NCI-H69 (cell line): Measurements from ENCODE around the gene VSIG10L.

Experiments
- DNase-seq: peaks from one replicate; lab custom pipeline; 2025; lab: John Stamatoyannopoulos, UW

Gene VSIG10L

DNA sequence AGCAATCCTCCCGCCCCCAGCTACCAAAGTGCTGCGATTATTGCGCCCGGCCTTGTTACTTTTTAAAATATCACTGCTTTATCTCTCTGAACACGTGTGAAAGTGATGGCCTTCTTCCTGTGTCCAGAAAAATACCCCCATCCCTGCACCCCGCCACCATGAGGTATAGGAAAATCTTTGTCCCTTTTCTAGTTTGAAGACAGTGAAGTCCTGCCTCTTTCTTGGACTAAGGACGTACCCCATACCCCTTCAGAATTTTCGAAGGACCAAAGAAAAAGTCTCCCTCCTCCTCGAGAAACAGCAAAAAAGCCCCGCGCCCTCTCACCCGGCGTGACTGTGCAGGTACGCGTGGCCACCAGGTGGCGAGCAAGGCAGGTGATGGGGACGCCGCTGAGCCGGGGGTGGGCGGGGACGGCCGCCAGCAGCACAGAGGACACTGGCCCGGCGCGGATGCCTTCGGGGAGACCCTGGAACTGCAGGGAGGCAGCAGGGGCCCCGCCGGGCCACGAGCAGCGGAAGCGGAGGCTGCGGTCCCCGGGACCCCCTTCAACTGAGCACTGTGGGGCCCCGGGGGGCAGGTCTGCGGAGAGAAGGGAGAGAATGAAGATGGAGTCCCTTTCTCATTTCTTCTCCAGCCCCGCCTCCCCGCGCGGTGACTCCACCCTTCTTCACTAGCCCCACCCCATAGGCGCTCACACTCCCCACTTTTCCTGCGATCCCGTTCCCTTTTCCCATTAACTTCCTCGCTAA is 3.2 kb downstream of the VSIG10L start:
- peak; percentile 52 for DNase-seq

DNA sequence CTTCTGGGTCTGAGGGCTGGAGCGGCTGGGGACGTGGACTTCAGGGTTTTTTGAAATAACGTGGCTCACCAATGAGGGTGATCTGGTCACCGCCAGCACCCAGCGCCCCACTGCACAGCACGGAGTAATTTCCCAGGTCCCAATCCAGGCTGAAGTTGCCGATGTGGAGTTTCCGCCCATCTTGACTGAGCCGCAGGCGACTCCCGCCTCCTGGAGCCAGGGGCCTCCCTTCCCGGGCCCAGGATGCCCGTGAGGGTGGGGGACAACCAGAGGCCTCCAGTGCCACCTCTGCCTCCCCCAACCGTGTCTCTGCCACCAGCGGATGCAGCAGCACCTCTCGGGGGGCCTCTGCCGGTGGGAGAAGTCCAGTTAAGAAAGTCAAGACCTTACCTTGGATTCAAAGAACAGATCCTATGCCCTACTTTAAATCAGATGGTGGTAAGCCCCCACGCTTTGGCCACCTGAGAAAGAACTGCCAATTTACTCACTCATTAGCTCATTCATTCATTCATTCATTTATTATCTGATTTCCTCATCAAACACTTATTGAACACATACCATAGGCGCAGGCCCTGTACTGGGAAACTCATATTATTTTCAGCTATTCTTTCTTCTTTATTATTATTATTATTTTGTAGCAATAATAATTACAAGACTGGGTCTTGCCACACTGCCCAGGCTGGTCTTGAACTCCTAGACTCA is 3.9 kb downstream of the VSIG10L start:
- no peak for DNase-seq

DNA sequence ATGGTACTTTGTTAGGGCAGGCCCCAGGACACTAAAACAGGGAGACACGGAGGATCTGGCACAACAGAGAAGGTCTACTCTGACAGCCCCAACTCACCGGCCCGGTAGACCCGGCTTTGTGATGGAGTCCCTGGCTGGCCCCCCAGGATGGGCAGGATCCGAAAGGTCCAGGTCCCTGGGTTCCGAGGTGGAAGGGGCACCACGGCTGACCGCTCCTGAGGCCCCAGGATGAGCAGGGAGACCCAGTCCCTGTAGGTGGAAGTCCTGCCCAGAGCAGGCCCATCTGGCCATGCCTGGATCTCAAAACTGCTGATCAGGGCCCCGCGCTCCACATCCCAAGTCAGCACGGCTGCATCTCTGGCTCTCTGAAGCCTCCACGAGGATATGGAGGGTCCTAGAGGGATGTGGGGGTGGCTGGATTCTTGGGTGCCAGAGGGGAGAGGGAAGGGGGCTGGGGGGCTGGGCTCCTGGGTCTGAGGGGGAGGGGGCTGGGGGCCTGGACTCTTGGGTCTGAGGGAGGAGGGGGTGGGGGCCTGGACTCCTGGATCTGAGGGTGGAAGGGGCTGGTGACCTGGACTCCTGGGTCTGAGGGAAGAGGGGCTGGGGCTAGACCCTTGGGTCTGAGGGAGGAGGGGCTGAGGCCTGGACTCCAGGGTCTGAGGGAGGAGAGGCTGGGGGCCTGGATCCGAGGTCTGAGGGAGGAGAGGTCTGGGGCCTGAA is 4.6 kb downstream of the VSIG10L start:
- DNase-seq = no peak

DNA sequence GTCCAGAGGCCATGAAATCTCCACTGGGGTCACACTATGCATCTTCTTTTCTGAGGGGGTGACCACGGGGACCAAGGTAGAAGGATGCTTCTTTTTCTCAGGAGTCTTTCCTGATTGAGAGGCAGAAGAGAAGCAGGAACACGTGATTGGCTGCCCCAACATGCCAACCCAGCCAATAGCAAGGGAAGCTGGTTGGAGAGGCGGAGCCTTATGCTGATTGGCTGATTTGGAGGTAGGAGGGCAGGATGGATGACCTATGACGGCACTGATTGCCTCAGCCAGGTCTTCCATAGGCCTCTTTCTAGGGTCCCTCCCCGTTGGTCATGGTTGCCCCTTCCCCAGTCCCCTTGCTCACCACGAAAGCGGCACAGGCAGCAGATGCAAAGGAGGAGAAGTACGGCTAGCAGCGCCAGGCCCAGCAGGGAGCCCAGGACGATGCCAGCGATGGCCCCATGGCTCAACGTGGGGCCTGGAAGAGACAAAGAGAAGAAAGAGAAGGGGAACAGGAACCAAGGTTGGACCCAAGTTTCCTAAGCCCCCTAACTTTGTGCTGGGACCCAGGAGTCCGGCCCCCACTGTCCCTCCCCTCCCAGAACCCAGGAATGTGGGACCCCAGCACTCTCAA is 8.0 kb downstream of the VSIG10L start:
- no peak for DNase-seq

DNA sequence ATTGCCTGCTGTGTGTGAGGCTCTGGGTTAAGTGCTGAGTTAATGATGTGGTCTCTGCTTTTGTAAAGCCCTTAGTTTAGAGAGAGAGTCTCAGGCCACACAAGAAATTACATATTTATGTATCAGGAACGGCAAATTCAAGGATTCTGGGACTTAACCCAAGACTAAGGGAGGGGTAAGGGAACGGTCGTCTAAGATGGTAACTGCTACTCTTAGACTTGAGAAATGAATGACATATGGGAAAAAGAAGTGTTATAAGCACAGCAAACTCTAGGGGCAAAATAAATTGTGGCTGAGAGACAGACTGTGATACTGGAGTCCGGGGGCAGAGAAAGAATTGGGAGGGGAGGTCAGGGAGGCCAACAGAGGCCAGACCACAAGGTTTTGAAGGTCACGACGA is 10.2 kb downstream of the VSIG10L start:
- no peak for DNase-seq

DNA sequence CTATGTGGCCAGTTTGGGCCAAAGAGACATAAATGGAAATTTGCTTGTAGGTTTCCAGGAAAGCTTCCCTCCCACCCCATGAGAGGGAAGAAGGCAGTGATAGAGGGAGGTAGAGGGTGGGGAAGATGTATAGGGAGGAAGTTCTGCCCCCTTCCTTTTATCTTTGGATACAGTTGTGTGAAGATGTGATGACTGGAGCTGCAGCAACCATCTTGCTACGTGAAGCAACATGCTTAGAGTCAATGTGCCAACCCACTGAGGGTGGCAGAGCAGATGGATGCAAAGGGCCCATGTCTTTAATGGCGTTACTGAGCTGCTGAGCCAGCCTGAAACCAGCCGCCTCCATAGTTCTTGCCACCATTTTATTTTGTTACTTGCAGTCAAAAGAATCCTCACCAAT is 10.7 kb downstream of the VSIG10L start:
- DNase-seq = no peak

DNA sequence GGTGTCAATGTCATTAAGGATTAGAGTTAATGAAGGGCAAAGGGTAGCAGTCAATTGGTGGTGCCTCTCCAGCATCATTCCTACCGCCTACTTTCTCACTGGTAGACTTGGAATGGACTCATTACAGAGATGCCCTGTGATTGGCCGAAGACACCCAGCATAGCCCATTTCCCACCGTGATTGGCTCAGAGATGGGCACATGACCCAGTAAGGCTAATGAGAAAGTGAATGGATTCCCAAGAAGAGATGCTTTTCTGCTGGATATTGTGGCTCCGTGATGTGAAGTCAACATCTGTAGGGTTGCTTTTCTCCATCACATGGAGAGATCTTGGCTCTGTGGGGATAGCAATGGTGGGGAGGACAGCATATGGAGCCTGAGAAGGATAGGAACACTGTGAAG is 11.6 kb downstream of the VSIG10L start:
- no peak for DNase-seq

DNA sequence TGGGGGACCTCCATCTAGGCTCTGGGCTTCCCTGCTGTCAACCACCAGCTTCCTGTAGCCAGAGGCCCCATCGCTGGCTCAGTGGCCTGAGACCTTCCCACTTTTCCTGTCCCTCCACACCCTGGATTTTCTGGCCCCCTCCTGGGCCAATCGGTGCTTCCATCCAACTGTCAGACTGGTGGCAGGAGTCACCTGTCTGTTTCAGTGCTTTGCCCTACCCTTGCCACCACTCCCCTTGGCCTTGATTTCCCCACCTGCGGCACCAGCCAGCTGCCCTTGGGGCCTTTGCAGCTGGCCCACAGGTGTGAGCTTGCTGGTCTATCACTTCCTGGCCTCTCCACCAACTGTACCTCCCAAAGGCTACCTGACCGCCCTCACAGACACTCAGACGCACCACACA is 12.5 kb downstream of the VSIG10L start:
- no peak for DNase-seq

DNA sequence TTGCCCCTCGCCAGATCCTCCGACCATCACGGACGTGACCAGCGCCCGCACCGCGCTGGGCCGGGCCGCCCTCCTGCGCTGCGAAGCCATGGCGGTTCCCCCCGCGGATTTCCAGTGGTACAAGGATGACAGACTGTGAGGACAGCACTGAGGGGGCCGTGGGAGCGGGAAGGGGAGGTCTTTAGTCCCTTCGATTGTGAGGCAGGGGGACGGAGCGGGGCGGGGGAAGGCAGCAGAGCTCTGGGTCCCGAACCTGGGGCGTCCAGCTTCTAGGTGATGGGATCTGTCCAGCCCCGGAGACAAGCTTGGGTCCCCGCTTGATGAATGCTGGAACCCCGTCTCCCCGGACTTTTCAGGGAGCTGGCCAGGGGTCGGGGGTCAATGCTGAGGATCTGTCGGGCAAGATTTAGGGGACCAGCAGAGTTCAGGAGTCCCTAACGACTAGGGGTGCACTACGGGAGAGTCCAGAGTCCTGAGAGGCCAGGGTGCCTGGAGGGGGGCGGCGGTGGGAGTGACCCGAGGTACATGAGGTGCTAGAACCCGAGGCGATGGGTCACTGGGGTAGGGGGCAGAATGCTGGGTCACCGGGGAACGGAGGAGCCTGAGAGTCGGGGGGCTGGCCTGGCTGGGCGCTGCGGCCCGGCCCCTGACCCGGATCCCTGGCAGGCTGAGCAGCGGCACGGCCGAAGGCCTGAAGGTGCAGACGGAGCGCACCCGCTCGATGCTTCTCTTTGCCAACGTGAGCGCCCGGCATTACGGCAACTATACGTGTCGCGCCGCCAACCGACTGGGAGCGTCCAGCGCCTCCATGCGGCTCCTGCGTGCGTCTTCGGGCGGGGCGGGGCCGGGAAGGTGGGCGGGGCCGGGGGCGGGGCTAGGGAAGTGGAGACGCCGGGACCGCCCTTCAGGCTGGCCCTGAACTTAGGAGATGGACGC is 14.6 kb downstream of the VSIG10L start:
- DNase-seq = no peak

DNA sequence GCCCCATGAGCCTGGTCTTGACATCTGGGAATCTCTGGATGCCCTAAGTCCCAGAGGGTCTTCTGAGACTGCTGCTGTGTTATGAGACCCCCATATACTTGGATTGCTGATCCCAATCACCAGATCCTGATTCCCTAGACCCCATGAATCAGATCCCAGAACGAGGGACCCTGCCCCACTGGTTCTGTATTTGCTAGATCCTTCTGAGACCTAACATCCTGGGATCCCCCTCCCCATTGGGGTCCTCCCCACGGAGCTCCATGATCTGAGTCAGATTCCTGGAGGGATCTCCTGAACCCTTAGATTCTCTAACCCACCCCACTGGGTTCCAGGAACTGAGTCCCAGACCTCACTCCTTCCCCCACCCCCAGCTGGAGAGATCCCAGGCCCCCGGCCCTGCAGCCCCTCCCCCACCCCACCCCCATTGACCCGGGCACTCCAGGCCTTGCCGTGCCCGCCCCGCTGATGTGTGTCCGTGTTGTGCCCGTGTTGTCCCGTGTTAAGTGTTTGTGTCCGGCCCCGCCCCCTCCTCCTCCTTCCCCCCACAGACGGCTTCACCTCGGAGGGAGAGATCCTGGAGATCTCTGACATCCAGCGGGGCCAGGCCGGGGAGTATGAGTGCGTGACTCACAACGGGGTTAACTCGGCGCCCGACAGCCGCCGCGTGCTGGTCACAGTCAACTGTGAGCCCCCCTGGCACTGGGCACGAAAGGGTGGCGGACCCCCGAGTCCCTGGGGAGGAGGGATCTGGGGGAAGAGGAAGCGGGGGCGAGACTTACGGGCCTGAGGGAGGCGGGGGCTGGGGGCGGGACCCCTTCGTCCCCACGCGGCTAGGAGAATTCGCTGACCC is 15.5 kb downstream of the VSIG10L start:
- DNase-seq = no peak

DNA sequence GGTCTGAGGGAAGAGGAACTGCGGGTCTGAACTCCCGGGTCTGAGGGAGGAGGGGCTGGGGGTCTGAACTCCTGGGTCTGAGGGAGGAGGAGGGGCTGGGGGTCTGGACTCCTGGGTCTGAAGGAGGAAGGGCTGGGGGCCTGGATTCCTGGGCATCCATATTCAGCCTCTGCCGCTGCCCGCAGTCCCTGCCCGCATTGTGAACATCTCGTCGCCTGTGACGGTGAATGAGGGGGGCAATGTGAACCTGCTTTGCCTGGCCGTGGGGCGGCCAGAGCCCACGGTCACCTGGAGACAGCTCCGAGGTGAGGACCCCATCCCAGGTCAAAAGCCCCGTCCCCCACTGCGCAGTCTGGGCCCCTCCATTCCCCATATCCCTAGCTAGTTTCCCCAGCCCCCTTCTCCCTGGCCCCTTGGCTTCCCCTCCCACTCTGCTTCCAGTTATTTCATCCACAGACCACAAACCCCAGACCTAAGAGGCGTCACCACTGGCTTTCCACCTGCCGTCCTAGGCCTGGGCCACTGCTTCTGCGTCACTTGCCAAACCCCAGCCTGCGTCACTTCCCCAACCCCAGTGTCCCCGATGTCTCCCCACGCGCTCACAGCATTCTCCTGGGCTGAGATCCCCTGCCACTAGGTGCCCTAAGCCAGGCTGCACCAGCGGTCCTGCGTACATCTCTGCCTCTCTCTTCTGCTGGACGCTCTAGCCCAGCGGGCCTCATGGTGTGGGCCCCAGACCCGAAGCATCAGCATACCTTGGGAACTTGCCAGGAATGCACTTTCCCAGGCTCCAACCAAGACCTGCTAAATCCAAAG is 16.6 kb downstream of the VSIG10L start:
- DNase-seq = no peak

DNA sequence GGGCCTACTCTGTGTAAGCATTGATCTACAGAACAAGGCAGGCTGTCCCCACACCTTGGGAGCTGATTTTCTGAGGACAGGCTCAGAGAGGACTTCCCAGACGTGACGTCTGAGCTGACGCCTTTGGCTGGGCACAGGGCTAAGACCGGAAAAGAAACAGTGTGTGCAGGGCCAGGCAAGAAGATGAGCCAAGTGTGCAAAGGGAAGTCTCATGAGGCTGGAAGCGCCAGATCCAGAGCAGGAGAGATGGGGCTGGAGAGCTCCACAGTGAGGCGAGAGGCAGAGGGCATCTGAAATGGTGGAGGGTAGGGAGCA is 17.8 kb downstream of the VSIG10L start:
- DNase-seq = no peak

DNA sequence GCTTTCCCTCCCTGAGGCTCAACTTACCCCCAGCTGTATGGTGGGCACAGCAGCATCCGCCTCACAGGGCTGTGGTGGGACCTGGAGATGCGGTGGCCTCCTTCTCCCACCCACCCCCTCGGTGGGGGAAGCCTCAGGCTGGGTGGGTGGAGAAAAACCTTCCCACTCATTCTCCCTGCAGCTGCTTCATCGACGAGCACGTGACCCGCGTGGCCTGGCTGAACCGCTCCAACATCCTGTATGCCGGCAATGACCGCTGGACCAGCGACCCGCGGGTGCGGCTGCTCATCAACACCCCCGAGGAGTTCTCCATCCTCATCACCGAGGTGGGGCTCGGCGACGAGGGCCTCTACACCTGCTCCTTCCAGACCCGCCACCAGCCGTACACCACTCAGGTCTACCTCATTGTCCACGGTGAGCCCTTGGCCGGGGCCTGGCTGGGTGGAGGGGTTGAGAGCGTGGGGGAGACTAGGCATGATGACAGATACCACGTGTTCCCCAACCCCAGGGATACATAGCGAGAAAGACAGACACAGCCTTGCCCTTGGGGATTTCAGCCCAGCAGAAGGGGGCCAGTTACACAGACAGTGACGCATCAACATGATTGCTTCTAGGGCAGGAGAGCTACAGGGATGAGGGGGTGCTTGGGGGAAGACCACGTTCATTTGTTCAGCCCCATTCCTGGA is 18.3 kb downstream of the VSIG10L start:
- DNase-seq = no peak

DNA sequence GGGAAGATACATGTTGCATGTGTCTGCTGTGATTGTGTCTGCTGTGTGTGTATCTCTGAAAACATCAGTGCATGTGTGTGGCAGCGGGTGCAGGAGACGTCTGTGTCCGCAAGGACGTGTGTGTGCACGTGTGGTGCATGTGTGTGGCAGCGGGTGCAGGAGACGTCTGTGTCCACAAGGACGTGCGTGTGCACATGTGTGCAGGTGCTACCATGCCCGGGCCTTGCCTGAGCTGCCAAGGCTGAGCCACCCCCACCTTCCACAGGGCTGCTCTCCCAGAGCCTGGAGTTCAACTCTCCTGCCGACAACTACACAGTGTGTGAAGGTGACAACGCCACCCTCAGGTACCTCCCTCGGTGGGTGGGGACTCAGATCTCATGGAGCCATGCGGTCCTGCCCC is 20.1 kb downstream of the VSIG10L start:
- DNase-seq = no peak

DNA sequence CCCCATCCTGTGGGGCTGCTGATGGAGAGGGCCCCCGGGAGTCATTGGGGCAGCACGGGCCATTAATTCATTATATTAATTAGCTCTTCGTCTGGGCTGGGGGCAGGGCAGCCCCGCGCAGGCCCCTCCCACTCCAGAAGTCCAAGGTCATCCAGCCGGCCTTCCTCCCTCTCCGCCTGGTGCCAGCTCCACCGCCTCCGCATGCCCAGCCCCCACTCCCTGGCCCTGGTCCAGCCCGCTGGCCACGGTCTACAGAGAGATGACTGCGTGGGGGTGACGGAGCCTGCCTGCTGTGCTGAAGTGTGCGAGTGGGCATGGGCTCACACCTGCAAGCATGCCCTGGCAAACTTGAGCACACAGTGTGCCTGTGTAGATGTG is 21.7 kb downstream of the VSIG10L start:
- DNase-seq = no peak

DNA sequence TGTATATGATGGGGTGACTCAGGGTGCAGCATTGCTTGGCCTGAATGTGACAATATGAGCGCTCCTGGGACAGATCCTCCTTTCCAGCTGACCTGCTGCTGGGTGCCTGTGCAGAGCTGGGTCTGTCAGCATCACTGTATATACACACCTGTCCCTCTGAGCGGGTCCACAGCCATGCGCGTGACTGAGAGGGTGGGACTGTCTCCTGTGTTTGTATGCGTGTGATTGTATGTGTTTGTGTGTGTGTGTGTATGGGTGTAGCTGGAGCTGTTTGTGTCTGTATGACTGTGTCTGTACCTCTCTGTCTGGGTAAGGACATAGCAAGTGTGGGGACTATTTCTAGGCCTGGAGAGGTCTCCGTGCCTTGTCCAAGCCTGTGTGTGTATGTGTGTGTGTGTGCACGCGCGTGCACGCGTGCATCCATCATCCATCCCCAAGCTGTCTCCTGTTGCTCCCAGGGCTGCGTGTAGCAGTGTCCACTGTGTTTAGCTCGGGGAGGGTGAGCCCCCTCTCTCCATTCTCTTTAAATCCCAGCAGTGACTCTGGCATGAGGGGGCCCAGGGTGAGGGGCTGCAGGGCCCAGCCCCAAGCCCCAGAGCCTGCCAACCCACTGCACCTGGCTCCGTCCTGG is 22.2 kb downstream of the VSIG10L start:
- DNase-seq = no peak

DNA sequence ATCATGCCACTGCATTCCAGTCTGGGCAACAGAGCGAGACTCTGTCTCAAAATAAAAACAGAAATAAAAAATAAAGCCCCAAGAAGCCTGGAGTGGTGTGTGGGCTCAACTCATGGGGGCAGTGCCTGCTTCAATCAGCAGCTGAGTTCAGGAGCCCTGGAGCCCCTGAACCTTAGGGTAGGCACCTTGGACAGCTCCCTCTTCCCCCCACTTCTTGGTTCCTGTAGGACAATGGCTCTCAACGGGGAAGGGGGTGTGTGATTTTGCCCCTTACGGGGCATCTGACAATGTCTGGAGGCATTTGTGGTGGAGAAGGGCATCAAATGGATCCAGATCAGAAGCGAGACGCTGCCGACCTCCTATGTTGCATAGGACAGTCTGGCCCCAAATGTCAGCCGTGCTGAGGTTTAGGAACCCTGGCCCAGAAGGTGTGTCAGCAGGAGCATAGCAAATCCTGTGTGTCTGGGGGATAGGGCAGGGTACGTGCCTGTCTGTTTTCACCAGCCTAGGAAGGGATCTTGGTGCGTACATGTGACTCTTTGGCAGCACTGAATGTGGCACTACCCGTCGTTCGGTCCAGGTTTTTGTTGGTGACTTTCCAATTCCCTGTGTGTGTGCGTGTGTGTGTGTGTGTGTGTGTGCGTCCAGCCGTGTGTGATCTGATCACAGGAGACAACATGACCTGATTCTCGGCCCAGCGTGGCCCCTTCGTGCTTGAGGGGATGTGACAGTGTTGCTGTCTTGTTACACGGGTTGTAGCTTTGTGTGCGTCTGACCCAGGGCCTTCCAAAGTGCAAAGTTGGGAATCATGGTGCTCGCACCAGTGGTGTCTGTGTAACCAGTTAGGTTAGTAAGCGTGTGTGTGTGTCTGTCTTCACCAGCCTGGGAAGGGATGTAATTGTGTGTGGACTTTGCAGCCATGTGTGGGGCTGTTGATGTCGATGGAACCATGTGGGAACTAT is 23.0 kb downstream of the VSIG10L start:
- DNase-seq = no peak

DNA sequence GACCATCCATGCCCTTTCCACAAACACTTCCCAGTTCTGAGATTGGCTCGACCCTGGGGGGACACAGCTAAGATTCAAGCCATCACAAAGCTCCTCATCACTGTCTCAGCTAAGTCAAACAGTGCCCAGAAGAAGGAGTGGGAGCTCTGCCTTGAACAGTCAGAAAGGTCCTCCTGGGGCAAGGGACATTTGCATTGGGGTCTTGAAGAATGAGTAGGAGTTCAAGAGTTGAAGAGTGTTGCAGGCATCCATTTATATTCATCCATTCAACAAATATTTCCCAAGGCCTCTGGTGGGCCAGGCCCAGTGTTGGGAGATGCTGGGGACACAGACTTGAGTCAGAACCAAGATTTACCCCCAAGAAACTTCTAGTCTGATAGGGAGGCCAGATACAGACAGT is 24.0 kb downstream of the VSIG10L start:
- DNase-seq = no peak
